K562 treated with DMSO at 1 percent for 48 hours (cell line): ENCODE data around the gene KIF23. TPM values are rescaled to one million over a fixed set of nuclear protein-coding genes. Genes with fewer than 3 reads are reported as not detected.

Experiments used
- total RNA-seq: library from RNA; unstranded; fragments of 300-600 nt; gene quantifications from 2 replicates; pipeline ENCODE4 v1.2.3, GENCODE V29; 2022; ENCODE audit warnings: low replicate concordance; ENCODE audit errors: extremely low read depth

The KIF23 gene
- not detected in 2 replicates for total RNA-seq

DNA sequence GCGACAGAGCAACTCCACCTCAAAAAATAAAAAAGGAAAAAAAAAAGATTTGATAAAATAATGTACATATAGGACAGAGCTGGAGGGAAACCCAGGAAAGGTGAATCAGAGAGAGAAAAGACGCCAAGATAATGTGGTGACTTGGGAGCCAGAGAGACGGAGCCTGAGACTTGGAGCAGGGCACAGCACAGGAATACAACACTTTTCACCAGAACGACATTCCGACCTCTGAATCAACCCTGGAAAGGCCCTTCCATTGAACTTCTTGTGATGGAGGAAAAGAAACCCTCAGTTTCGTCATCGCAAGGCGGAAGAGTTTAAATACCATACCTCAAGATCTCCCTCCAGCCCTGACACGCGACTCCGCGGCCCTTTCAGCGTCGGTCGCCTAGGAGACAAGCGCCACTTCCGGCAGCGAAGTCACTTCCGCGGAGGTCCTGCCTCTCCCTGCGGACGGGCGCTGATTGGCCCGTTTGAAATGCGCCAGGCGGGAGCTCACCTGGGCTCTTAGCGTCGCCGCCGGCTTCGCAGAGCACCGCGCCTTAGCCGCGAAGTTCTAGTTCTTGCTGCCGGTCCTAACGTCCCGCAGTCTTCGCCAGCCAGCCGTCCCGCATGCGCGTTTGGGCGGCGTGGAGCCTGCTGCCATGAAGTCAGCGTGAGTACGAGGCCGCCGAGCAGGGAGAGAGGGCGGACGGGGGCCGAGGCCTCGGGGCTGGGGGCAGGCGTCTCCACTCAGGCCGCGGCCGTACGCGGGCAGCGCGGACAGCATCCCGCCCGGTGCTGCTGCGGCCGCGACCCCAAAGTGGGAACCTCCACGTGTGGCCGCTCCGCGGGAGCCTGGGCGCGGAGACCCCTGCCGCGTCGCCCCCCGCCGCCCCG, at the start of gene KIF23:
KIF23 (plus strand) TSS at position 528 of the 879 bp plus-strand sequence; CDS start at position 645, 117 bp downstream.

DNA sequence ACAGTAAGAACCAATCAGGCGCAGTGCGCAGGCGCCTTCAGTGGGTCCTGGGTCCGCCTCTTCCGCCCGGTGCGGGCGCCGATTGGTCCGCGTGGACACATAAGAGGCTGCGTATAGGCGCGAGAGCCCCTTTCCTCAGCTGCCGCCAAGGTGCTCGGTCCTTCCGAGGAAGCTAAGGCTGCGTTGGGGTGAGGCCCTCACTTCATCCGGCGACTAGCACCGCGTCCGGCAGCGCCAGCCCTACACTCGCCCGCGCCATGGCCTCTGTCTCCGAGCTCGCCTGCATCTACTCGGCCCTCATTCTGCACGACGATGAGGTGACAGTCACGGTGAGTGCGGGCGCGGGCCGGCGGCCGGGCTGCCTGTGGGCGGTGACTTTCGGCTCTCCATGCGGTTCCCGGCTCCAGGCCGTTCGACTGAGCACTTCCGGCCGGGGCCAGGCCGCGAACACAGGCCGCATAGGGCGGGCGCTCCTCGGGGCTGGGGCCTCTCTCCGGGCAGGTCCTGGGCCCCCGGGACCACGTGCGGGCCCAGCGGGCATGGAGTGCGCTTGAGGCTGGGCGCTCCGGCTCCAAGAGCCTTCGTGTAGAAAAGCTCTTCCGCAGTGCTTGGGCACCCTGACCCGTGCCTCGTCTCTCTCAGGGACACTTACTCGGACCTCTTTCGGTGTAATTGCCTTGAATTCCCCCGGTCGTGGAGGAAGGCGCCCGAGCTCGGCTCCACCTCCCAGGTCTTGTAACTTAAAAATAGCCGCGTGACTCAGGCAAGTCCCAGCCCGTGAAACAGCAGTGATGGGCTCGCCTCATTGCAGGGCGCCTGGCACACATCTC, 38.8 kb downstream of the KIF23 start, which contains the start of gene RPLP1:
RPLP1 (plus strand) TSS at position 127 of the 830 bp plus-strand sequence; CDS start at position 258, 131 bp downstream.

Other genes with a start within 250 kb of the KIF23 start
- gene PAQR5, start 115.4 kb upstream of the KIF23 start, total RNA-seq = not detected in 2 replicates
- gene RPLP1, start 38.5 kb downstream of the KIF23 start, total RNA-seq = 3,267 and 4,153 TPM in 2 replicates